Measurements from ENCODE around the gene GPR132.

GRCh38 chr14:105083926-105084685, 18.9 kb upstream of the GPR132 start:
- TF ChIP-seq CTCF (optimal IDR thresholded peaks at IDR 0.05 in 1 of 3, IDR thresholded peaks at IDR 0.05 in 1 of 3, conservative IDR thresholded peaks at IDR 0.05 in 1 of 3; ENCODE audit: extremely low read depth in 1 of 3, insufficient read depth in 2 of 3, low read length in 3 of 3) (no peak), EZH2 (IDR thresholded peaks at IDR 0.05; ENCODE audit: low read length) (no peak)
